Right renal pelvis (tissue), 4 donors: ENCODE data around the gene OVAAL. TPM values are rescaled to one million over a fixed set of nuclear protein-coding genes. Genes with fewer than 3 reads are reported as not detected.

ENCODE experiments used
- DNase-seq, 4 donors: peaks; one replicate each; pipeline ENCODE4 v3.0.0-alpha.2; 2013; ENCODE audit warnings: low read depth in 4 of 4, low spot score in 3 of 4, missing footprints in 1 of 4
- polyA plus RNA-seq, 4 donors: library from polyadenylated mRNA; unstranded; fragments of 120-200 nt; gene quantifications; one replicate each; pipeline ENCODE4 v1.2.1, GENCODE V29; 2013; ENCODE audit not compliant: insufficient read length in 4 of 4

Gene OVAAL
- polyA plus RNA-seq: not detected

- no peak for DNase-seq
Measured at GRCh38 chr1:180558664-180559063, at the start of gene OVAAL. Gene OVAAL, plus strand, starts transcription at chr1:180558964.

GRCh38 chr1:180510882-180511281 lies 47.9 kb upstream of the OVAAL start:
- DNase-seq: no peak

DNA sequence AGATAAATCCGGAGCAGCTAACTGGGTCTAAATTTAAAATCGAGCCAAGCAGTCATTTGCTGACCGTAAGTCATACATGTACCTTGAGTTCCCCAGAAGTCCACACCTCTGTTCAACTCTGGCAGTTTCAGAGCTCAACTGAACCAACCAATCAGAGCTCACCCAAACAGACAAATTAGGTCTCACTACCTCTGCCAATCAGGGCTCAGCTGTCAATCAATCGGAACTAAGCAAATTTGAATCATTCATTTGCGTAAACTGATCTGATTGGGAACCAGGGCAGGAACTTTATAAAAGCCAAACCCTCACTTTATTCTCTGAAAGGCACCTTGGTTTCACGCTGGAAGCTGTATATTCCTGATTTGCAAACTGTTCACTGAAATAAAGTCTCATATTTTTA lies 45.2 kb upstream of the OVAAL start:
- no peak for DNase-seq

- no peak for DNase-seq
Measured at GRCh38 chr1:180515364-180515763, 43.4 kb upstream of the OVAAL start.

DNA sequence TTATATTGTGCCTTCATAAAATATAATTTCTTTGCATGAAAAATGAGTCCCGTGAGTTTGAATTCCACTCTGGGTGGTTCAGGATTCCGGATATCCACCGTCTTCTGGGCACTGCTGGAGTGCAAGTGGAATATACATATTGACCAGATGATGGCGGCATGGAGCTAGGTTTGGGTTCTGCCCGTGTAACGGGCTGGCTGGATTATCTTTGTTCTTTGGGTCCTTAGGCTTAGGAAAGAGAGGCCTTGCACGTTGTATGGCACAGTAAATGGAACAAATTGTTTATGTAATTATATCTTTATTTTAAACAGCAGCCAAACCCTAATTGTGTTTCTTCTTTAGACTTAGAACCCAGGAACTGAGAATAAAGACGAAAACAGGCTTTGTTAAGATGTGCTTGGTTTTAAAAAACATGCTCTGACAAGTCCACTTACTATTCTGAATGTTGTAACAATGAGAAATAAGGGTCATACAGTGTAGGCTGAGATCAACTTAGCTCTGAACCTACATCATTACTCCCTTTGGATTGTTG lies 42.8 kb upstream of the OVAAL start:
- DNase-seq: peak; percentile 57 to 69 (median 58)

GRCh38 chr1:180519846-180520245 lies 38.9 kb upstream of the OVAAL start:
- DNase-seq: no peak

DNA sequence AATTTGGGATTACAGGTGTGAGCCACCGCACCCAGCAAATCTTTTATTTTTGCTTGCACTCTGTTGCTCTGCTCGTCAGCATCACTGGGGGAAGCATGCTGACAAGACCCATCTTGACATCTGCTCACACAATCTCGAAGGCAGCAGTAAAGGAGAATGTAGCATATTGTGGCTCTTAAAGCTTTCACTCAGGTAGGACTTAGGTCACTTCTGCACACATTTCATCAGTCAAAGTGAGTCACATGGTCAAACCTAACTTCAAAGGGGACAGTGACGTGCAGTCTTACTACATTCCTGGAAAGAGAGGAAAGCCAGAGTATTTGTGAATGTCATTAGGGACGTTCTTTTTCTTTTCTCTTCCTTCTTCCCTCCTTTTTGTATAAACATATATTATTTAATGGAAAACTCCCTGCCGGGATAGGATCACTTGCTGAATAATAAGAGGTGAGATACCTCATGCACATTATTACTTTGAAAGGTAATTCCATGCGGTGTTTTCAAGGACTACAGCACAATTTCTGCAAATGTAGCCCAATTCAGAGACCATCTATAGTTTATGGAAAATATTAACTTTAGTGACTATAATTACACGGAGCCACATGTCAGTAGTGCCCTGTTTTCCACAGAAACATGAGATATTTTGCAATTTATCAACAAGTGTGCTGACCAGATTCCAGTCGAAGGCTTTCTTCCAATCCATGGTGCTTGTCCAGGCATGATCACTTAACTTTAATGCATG lies 37.1 kb upstream of the OVAAL start:
- no peak for DNase-seq

- DNase-seq: no peak
Measured at GRCh38 chr1:180522213-180522515, 36.6 kb upstream of the OVAAL start.

DNA sequence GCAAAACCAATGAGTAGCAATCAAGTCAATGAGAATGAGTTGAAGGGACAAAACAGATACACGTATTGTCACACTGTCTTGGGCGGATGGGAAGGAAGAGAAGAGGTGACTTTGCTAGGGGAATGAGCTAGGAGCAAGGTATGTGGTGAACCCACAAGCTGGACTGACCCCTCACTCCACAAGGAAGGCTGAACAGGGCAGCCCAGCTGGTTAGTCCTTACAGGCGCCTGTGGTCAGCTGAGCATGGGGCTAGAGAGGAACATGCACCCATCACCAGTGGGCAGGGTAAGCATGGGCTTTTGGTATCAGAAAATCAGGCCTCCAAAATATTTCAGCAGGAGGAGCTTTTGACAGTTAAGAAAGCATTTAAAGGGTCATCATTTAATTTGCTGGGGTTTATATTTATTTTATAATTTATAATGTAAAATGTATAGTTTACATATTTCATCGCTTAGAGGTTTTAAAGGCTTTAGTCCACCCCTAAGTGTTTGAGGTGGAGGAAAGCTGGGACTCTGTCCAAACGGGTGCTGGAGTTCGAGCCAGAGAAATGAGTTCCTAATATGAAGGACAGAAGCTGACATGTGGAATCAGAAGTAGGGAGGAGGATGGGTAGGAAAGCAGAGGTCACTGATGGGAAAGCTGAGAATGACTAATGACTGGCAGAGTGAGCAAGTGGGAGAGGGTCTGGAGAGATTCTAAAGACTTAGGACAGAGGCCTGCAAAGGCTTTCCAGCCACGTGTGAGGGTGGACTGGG lies 34.4 kb upstream of the OVAAL start:
- no peak for DNase-seq

GRCh38 chr1:180524915-180525714 lies 33.6 kb upstream of the OVAAL start:
- DNase-seq: no peak

DNA sequence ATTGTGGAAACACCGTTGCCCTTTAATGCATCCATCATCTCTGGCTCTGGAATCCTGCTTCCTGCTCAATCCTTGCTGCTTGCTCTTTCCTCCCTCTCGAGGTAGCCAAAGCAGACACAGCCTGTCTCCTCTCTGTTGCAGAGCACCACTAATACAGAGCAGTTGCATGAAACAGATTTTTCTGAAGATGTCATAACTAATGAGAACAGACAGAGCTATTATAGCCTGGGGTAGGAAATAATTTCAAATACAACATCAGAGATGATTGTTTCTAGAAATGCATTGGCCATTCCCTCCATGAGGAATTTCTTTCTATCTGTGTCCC lies 33.1 kb upstream of the OVAAL start:
- DNase-seq: no peak

GRCh38 chr1:180527101-180527669 lies 31.6 kb upstream of the OVAAL start:
- DNase-seq: no peak

GRCh38 chr1:180528868-180529470 lies 29.8 kb upstream of the OVAAL start:
- no peak for DNase-seq

GRCh38 chr1:180530501-180530900 lies 28.3 kb upstream of the OVAAL start:
- no peak for DNase-seq

GRCh38 chr1:180532854-180533253 lies 25.9 kb upstream of the OVAAL start:
- DNase-seq: no peak

GRCh38 chr1:180533266-180533987 lies 25.3 kb upstream of the OVAAL start:
- DNase-seq: peak in 3 of 4 donors; percentile 49 to 59 (median 59)

- no peak for DNase-seq
Measured at GRCh38 chr1:180534214-180534613, 24.6 kb upstream of the OVAAL start.

DNA sequence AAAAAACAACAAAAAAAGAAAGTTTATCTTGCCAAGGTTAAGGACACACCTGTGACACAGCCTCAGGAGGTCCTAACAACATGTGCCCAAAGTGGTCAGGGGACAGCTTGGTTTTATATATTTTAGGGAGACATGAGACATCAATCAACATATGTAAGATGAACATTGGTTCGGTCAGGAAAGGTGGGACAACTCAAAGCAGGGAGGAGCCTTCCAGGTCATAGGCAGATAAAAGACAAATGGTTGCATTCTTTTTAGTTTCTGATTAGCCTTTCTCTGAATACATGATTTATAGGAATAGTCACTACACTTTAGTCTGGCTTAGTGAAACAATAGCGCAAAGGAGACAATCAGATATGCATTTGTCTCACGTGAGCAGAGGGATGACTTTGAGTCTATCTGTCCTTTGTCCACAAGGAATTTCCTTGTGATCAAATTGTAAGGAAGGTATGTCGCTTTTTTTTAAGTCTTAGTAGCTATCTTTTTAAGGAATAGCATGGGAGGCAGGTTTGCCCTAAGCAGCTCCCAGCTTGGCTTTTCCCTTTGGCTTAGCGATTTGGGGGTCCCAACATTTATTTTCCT lies 23.3 kb upstream of the OVAAL start:
- DNase-seq: no peak

DNA sequence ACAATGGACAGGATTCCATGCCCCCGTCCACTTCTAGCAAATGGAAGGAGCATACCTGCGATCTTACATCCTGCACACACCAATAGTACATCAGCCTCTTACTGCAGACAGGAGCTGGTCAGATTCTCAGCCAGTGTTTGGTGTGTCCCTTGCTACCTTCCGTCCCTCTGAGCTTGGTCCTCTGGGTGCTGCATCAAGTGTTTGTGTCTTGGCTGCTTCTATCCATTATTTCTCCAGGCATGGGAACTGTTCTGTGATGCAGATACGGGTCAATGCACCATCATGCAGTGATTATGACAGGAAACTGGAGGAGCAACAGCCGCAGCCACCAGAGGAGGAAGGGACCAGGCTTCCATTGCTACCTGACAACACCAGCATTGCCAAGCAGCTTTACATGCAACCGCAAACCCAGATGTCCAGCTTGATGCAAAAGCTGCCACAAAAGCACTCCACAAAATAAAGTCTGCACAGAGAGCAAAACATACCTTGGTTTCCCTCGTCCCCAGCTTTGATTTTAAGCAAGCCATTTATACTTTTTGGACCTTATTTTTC lies 21.9 kb upstream of the OVAAL start:
- no peak for DNase-seq
